M059J (cell line): ENCODE data around the gene PRDM11. TPM values are rescaled to one million over a fixed set of nuclear protein-coding genes. Genes with fewer than 3 reads are reported as not detected.
A peak's percentile ranks its signal among the peaks of the same experiment; 100 is the strongest.

ENCODE experiments used
- DNase-seq: peaks from one replicate; pipeline ENCODE4 v3.0.0-alpha.2; 2012; ENCODE audit warnings: low read depth
- total RNA-seq: library from RNA; depleted of rRNA; stranded (reverse); fragments of >200 nt; shearing (Covaris generic); gene quantifications from 2 replicates; pipeline ENCODE4 v1.2.3, GENCODE V29; 2014

PRDM11 gene
- total RNA-seq, 1 experiment from 2014 or later, result 6.1 TPM

DNA sequence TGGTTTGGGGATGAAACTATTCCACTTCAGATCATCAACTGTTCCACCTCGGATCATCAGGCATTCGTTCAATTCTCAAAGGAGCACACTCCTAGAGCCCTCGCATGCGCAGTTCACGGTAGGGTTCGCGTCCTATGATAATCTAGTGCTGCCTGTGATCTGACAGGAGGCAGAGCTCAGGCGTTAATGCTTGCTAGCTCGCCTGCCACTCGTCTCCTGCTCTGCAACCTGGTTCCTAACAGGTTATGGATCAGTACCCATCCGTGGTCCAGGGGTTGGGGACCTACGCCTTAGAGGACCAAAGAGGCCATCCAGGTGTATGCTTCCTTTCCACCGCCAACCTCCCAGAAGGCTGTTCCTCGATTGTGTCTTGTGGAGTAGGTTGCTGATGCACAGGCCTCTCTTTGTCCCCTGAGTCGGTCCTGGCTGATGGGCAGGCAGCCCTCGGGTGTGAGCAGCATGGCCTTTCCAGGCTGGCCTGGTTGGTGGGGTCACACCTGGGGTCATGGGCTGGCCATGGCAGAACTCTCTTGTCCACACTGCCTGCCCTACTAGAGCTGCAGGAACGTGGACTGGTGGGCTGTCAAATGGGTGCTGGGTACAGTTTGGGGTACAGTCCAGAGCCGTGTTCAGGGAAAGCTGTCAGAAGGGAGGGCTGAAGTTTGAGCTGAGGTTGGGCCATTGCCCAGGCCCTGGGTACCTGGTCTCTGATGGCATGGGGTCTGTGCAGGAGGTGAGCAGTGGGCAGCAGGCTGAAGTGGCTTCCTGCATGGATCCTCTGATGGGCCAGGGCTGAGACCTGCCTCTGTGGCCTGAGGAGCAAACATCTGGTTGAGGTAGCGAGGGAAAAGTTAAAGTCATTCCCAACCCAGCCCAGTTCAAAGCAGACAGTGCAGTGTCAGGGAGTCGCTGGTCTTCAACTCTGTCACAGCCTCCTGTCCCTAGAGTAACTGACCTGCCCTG lies 11.1 kb downstream of the PRDM11 start:
- DNase-seq, result no peak

DNA sequence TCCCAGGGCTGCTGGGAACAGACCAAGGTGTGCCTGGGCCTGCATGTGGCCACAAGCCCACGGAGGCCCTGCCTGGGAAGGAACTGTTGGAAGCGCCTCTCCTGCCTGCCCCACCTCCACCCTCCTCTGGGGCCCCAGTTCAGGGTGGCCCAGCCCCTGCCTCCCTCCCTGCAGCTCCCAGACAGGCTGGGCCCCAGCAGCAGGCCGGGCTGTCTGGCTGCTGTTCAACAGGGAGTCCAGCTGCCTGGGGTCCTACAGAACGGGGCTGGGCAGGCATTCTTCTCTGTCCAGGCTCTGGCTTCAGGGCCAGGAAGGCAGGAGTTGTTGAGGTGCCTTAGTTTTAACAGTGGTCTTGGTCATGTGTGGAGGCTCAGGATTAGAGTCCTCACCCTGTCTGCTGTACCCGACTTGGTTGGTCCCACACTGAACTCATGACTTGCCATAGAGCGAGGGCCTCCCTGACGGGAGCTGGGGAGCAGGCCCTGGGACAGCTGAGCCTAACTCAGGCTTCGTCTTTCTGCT lies 11.8 kb downstream of the PRDM11 start:
- no peak for DNase-seq

DNA sequence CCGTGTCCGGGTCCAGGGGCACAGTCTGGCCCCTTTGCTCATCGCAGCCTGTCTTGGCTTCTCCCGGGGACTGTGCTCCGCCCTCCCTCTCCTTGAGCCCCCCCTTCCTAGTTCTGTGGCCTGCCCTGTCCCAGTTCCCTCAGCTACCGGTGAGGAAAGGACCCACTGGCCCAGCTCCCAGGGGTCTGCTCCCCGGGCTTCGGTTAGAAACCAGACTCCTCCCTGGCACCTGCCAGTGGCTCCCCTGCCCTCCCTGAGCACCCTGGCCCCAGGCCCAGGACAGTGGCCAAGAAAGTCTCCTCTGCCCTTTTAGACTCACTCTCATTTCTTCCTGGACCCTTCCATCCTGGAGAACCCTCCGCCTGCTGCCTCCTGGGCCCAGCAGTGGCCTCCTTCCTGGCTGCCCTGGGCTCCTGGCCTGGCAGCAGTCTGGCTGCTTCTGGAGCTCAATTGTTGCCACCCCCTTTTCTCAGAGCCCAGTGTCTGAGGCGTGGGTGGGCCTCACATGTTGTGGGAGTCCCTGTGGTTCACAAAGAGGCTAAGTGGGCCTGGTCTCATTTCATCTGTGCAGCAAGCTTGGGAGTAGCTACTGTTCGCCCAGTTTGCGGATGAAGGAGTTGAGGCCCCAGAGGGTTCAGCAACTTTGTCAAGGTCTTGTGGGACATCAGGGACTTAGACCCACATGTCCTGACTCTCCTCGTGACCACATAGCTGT lies 12.6 kb downstream of the PRDM11 start:
- DNase-seq, result no peak

DNA sequence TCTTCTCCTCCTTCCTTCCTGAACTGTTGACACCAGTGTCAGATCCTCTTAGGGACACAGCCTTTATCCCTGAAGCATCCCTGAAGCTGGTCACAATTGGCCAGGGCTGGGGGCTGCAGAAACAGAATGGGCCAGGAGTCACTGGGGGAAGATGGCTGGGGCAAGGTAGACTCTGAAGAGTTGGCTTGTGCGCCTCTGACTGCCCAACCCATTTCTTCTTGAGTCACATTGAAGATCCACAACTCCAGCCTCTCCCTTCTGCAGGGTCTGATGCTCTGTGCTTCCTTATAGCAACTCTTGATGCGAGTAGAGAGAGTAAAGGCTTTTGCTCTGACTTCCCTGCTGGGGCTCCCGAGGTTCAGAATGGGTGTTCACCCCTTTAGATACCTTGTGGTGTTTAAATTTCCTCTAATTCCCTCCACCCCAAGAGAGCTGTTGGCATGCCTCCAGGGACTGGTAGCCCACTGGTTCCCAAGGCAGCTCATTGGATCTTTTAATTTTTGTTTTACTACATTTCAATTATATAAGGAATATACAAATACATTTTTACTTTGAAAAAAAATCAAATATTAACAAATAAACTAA lies 13.4 kb downstream of the PRDM11 start:
- no peak for DNase-seq

DNA sequence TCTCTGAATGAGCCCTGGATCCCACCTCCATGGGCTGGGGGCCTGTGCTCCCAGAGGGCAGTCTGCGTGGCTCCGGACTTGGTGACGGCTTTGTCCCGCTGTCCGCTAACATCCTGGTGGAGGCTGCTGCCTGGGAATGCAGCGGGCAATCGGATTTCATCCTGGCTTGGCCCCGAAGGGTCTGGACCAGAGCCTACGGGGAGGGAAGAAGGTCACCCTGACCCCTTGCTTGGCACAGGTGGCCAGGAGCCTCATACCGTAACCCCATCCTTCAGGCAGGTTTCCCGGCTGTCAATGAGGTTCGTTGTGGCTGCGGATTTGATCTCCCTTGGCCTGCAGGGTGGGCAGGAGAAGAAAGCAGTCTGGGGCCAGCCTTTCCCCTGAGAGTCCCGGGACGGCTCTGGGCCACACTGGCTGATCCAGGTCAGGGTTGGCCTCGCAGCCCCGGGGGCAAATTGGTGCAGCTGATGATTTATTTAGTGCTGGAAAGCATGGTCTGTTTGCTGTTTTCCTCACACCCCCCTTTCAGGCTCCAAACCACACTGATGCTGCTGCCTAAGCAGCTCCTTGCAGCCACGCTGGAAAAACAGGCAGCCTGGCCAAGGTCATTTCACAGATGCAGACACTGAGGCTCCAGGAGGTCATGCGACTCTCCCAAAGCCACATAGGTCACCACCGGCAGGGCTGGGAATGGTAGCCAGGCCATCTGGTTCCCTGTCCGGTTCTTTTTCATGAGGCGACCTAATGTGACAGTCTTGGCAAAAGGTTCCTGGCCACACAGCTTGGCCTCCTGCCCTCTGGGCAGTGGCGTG lies 15.0 kb downstream of the PRDM11 start:
- DNase-seq, result peak; percentile 42

DNA sequence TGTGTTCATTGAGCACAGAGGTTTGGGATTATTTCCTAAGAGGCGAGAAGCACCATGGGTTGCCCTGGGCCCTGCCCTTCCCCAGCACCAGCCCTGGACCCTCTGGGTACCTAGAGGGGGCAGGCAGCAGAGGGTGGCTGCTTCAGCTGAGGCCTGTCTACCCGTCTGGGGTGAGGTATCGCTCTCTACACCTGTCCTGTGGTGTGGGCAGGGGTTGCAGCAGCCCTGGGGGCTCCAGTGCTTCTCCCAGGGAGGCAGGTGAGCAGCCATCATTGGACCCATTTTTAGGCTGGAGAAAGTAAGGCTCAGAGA lies 15.6 kb downstream of the PRDM11 start:
- DNase-seq, result no peak

DNA sequence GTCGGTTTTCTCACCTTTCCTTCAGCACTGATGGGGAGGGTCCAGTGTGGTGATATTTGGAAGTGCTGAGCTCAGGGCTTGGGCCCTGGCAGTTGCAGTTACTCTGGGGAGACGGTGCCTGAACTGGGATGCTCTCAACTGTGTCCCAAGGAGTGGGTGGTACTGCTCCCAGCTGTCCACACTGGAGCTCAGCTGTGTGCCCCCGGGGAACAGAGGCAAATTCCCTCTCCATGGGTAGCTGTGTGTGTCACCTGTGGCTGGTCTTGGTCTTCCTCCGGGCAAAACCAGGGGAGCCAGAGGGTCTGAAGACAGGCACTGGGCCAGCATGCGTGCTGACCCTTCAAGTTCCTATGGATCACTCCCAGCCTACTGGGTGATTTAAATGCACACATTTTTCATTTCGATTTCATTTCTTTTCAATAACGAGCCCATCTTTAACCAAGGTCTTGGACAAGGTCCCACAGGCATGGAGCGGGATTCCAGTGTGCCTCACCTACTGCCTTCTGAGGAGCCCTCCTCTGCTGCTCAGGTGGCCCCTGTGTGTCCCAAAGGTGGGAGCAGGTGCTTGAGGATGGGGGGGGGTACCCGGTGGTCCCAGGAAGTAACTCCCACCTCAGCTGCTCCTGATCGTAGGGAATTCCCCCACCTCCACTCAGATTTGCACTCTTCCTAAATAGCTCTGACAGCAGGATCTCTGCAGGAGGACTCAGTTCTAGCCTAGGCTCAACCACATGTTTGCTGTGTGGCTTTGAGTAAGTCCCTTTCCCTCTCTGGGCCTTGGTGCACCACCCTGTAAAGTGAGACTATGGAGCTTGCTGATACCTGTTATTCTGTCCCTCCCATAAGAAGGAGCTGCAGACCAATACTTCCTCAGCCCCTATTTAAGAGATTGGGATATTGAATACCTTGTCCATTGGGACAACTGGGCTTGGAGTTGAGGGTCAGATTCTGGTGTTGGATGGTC lies 16.8 kb downstream of the PRDM11 start:
- DNase-seq, result no peak

DNA sequence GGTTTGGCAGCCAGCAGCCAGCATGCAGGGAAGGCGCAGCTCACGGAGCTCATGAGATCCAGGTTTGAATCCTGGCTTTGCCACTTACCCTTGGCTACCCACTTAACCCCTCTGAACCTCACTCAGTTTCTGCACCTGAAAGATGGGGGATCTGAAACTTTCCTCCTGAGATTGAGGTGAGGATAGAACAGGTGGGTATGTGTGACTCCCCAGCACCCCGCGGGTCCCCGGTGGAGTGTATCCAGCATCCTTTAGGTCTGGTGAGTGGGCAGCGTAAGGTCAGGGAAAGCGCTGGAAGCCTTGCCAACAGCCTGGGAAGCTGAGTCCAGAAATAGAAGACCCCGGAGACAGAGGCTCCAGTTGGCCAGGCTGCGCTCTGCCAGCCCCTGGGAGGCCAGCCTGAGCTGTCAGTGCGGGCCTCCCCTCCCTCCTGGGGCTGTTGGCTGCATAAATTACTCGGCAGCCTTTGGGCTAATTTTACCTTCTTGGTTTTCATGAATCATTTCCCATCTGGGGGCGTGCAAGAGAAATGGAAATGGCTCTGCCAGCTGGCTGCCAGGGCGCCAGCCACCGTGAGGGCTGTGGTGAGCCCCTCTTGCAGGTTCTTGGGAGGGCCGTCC lies 17.6 kb downstream of the PRDM11 start:
- peak; percentile 67 for DNase-seq

DNA sequence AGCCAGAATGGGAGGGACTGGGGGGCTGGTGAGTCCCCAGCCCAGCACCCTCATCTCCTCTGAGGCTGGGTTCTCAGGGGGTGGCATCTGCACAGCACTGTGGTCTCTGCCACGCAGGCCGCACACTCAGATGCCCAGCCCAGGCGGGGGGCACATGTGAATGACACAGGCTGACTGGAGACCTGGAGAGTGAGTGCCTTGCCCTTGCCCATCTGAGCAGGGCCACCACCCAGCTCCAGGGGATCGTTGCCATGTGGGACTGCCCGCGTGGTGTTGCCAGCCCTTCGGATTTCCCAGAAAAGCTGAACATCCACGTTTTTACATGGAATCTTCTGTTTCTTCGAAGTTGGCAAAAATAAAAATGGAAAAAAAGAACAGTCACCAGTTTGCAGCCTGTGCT lies 18.9 kb downstream of the PRDM11 start:
- DNase-seq, result no peak

DNA sequence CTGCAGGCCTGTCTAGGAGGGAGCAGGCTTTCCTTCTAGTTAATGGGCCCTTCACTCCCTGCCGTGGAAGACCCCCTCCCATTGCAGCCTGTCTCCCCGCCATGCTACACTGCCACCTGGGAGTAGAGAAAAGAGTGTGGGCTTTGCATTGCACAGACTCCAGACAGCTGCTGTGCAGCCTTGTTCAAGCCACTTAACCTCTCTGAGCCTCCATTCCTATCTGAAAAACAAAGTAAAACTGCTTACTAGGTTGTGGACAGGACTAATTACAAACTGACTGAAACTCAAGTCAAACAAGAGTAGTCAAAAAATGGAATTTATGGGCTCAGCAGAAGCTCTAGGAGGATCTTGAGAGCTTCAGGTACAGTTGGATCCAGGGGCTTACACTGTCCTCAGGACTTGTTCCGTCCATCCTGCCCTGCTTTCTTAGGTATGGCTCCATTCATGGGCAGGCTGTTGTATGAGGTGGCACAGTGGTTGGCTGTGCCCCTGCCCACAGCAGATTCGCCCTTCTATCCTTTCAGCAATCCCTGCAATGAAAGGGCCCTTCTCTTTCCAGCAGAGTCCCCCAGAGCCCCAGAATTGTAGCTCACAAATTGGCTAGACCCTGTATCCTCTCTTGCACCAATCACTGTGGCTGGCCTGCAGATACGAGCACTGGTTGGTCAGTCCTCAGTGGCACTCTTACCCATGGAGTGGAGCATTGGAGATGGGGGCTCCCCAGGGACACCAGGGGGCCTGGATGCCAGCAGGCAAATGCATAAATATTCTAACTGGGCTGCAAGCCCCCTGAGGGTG lies 19.6 kb downstream of the PRDM11 start:
- no peak for DNase-seq

DNA sequence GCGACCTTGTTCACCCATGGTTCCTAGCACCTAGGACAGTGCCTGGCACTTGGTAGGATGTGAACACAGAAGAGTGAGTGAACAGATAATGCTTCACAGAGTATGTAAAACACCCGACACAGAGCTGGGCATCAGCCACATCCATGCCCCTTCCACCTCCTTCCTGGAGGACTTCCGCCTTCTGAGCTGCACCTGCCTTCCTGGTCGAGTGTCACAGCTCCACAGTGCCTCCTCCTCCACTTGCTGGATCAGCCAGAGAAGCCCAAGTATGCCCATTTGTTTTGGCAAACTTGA lies 20.1 kb downstream of the PRDM11 start:
- DNase-seq, result no peak

DNA sequence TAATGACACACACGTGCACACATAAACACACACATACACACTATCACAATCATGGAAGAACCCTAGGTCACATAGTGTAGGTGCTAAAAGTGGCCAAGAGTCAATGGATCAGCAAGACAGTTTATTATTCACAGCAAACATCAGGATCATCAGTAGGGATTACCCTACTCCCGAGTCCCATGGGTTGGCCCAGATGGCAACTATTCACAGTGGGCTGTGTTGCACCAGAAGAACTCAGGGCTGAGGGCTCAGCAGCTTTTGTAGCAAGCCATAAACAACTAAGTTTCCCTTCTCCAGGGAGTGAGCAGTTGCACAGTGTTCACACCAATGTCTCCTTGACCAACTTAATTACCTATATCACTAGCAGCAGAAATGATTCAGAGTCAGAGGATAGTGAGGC lies 20.8 kb downstream of the PRDM11 start:
- no peak for DNase-seq

DNA sequence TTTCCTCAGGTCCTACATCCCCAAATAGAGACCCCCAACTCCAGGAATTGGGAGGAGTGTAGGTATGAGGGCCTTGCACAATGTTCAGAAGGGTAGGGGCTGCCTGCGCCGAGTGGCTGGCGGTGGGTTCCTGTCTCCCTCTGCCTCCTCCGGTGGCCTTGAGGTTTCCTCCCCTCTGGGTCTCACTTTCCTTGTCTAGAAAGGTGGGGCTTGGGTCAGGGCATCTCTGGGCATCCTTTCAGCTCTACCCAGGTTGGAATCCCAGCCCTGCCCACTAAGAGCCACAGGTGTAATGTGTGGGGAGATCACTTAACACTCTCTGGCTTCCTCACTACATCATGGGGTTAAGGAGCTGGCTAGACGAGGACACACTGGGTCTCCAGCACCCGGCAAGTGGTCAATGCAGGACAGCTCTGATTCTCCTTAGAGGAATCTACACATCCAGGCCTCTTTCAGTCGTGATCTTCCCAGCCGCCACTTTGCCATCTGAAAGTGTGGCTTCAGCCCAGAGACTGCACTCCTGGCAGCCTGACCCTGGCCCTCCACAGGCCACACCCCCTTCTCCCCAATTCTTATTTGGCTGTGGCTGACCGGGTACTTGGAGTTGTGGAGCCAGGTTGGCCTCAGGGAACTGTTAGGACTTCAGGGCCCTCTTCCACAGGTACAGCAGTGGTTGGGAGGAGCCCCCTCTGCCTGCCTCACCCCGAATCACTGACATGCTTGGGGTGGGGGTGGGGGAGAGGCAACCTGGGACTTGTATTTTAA lies 22.1 kb downstream of the PRDM11 start:
- DNase-seq, result no peak

DNA sequence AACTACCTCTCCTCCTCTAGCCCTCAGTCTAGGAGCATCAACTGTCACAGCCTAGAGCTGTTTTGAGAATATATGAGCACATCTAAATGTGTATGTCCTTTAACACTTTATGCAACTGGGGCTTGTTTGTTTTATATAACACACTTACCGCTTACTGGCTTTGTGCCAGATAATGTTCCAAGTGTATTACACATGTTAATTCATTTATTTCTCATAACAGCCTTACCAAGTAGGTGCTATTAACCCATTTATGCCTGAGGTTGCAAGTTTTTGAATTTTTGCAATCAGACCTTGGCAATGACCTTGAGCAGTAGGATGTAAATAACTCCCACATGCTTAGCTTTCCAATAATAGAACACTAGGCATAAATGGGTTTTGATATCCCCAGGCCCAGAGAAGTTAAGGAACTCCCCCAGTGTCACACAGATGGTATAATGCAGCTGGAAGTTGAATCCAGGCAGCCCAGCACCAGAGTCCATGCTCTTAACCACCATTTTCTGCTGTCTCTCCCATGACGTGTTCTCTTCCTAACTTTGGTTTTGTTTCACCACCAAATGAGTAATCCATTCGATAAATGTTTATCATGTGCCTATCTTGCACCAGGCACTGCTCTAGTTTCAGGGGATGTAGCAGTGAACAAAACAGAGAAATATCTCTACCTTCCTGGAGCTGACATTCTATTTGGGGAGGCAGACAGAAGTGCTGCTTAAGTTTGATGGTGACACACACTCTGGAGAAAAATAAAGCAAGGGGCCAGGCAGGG lies 23.1 kb downstream of the PRDM11 start:
- DNase-seq, result peak; percentile 66

DNA sequence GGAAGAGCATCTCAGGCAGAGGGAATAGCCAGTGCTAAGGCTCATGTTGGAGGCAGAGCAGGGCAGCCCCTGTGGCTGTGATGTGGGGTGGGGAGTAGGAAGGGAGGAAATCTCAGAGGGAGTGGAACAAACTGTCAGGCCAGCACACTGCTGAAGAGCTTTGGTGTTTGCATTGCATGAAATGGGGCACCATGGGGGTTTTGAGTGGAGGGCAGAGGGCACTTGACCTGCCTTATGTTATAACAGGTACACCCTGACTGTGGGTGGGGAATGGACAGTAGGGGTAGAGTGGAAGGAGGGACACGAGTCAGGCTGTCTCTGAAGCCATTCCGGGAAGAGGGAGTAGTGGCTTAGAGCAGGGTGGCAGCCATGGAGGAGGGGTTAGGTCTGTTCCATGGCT lies 24.0 kb downstream of the PRDM11 start:
- DNase-seq, result no peak

DNA sequence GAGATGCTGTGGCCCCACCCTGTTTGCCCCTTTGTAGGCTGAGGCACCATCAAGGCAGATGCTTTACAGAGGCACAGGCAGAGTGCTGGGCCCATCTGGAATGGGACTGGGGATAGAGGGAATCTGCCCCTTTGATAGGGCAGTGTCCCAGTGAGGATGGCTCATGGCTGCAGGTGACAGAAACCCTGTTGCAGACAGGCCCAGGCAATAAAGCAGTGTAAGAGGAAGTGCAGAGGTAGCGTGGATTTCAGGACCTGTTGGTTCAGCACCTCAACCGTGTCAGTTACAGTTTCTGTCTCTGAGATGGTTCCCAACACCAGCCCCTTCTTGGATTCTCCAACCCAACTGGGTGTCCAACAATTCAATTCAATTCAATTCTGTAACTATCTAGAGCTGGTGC lies 25.1 kb downstream of the PRDM11 start:
- DNase-seq, result no peak

DNA sequence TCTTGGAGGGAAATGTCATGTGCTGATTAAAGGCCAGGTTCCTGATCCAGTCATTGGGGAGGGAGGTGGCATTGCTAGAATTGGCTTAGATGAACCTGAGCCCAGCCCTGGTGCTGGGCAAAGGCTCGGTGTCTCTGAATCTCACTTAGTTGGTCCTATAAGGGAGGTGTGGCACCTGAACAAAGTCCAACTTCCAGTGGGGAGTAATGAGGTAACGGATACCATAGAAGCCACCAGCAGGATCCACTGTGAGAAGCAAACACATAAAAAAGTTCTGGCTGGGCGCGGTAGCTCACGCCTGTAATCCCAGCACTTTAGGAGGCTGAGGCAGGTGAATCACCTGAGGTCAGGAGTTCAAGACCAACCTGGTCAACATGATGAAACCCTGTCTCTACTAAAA lies 26.6 kb downstream of the PRDM11 start:
- DNase-seq, result no peak
